GM12892 (cell line): Measurements from ENCODE around the gene JPT2.

Experiments
- POLR2A ChIP-seq: IDR thresholded peaks from 2 replicates; pipeline ENCODE4 v1.6.1; 2011; ENCODE audit warnings: low read depth, low read length, control low read depth
- POLR2AphosphoS5 ChIP-seq: IDR thresholded peaks from 2 replicates; pipeline ENCODE4 v1.6.1; 2011; ENCODE audit warnings: low read depth, low read length, control low read depth
- TAF1 ChIP-seq: IDR thresholded peaks from 2 replicates; pipeline ENCODE4 v1.6.1; 2011; ENCODE audit warnings: low read depth, mild to moderate bottlenecking, control low read depth, low read length, borderline replicate concordance

DNA sequence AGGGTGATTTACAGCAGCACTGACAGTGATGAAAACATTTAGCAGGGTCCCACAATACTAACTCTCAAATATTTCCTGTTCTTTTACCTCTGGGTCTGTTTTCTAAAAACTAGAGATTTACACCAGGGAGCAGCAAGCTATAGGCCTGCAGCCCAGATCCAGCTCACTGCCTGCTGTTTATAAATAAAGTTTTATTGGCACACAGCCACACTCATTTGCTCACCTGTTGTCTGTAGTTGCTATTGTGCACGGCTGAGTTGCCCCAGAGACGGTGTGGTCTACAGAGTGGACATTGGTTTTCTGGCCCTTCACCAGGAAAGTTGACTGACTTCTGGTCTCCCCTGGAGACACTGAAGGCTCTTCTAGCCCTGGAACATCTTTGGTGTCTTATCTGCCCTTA lies 16.3 kb upstream of the JPT2 start:
- TF ChIP-seq POLR2A = no peak
- no peak for TF ChIP-seq POLR2AphosphoS5
- no peak for TF ChIP-seq TAF1
